HL-60 (cell line): ENCODE measurements around the gene PODNL1.

Experiments
- GABPA ChIP-seq: IDR thresholded peaks from 2 replicates; pipeline ENCODE4 v1.6.1; 2012; ENCODE audit warnings: low read depth
- POLR2AphosphoS5 ChIP-seq: IDR thresholded peaks from 2 replicates; pipeline ENCODE4 v1.6.1; 2012; ENCODE audit warnings: low read depth
- TF ChIP-seq, protein P1 (sequence below): IDR thresholded peaks from one replicate; pipeline ENCODE4 v1.5.1; 2011; ENCODE audit warnings: low read length, control low read depth, inconsistent platforms; ENCODE audit not compliant: insufficient read depth
- TF ChIP-seq, protein P2 (sequence below): IDR thresholded peaks from 2 replicates; pipeline ENCODE4 v1.6.1; 2012; ENCODE audit warnings: low read depth; ENCODE audit not compliant: insufficient replicate concordance

DNA sequence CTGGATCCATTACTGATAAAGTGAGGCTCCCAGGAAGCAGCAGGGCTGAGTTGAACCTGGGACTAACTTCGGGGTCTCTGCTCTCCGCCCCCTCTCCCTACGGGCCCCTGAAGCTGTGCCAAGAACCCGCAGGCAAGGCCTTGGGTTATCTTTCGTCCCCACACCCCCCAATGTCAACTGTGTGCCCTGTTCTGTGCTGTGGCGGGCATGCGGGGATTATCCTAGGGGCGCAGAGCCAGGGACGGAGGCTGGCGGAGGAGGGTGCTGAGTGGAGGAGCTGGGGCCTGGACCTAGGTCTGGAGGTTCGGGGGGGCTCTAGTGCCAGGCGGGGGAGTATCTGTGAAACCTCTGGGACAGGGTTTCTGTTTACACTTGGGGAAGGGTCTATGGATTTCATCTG, 41.5 kb upstream of the PODNL1 start:
- TF ChIP-seq, protein P1, sequence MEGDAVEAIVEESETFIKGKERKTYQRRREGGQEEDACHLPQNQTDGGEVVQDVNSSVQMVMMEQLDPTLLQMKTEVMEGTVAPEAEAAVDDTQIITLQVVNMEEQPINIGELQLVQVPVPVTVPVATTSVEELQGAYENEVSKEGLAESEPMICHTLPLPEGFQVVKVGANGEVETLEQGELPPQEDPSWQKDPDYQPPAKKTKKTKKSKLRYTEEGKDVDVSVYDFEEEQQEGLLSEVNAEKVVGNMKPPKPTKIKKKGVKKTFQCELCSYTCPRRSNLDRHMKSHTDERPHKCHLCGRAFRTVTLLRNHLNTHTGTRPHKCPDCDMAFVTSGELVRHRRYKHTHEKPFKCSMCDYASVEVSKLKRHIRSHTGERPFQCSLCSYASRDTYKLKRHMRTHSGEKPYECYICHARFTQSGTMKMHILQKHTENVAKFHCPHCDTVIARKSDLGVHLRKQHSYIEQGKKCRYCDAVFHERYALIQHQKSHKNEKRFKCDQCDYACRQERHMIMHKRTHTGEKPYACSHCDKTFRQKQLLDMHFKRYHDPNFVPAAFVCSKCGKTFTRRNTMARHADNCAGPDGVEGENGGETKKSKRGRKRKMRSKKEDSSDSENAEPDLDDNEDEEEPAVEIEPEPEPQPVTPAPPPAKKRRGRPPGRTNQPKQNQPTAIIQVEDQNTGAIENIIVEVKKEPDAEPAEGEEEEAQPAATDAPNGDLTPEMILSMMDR, result no peak
- TF ChIP-seq POLR2AphosphoS5, result no peak
- TF ChIP-seq, protein P2, sequence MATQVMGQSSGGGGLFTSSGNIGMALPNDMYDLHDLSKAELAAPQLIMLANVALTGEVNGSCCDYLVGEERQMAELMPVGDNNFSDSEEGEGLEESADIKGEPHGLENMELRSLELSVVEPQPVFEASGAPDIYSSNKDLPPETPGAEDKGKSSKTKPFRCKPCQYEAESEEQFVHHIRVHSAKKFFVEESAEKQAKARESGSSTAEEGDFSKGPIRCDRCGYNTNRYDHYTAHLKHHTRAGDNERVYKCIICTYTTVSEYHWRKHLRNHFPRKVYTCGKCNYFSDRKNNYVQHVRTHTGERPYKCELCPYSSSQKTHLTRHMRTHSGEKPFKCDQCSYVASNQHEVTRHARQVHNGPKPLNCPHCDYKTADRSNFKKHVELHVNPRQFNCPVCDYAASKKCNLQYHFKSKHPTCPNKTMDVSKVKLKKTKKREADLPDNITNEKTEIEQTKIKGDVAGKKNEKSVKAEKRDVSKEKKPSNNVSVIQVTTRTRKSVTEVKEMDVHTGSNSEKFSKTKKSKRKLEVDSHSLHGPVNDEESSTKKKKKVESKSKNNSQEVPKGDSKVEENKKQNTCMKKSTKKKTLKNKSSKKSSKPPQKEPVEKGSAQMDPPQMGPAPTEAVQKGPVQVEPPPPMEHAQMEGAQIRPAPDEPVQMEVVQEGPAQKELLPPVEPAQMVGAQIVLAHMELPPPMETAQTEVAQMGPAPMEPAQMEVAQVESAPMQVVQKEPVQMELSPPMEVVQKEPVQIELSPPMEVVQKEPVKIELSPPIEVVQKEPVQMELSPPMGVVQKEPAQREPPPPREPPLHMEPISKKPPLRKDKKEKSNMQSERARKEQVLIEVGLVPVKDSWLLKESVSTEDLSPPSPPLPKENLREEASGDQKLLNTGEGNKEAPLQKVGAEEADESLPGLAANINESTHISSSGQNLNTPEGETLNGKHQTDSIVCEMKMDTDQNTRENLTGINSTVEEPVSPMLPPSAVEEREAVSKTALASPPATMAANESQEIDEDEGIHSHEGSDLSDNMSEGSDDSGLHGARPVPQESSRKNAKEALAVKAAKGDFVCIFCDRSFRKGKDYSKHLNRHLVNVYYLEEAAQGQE, result no peak
- no peak for TF ChIP-seq GABPA
